Measurements from ENCODE around the gene SPTBN1.
A peak's percentile ranks its signal among the peaks of the same experiment; 100 is the strongest.

The SPTBN1 gene

GRCh38 chr2:54657664-54658083, 201.5 kb downstream of the SPTBN1 start:
- ATAC-seq = peak; percentile 84
- TF ChIP-seq, protein P1, sequence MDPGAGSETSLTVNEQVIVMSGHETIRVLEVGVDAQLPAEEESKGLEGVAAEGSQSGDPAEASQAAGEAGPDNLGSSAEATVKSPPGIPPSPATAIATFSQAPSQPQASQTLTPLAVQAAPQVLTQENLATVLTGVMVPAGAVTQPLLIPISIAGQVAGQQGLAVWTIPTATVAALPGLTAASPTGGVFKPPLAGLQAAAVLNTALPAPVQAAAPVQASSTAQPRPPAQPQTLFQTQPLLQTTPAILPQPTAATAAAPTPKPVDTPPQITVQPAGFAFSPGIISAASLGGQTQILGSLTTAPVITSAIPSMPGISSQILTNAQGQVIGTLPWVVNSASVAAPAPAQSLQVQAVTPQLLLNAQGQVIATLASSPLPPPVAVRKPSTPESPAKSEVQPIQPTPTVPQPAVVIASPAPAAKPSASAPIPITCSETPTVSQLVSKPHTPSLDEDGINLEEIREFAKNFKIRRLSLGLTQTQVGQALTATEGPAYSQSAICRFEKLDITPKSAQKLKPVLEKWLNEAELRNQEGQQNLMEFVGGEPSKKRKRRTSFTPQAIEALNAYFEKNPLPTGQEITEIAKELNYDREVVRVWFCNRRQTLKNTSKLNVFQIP (CRISPR knock-in tag; IDR thresholded peaks at IDR 0.05; ENCODE audit: borderline replicate concordance, low read depth) = no peak
- TF ChIP-seq ZC3H10 (CRISPR knock-in tag; IDR thresholded peaks at IDR 0.05) (no peak), ZFP30 (CRISPR knock-in tag; IDR thresholded peaks at IDR 0.05) (no peak), CSRNP3 (CRISPR knock-in tag; IDR thresholded peaks at IDR 0.05) (no peak), ISL1 (CRISPR knock-in tag; IDR thresholded peaks at IDR 0.05) (no peak), OSR1 (CRISPR knock-in tag; IDR thresholded peaks at IDR 0.05) (no peak), ZNF8 (CRISPR knock-in tag; IDR thresholded peaks at IDR 0.05) (no peak), ZFP3 (CRISPR knock-in tag; IDR thresholded peaks at IDR 0.05) (no peak), ARNTL (CRISPR knock-in tag; IDR thresholded peaks at IDR 0.05; ENCODE audit: borderline replicate concordance, low read depth) (no peak), ZNF70 (CRISPR knock-in tag; IDR thresholded peaks at IDR 0.05) (no peak), PPARA (CRISPR knock-in tag; IDR thresholded peaks at IDR 0.05; ENCODE audit: borderline replicate concordance) (no peak), ESRRG (CRISPR knock-in tag; IDR thresholded peaks at IDR 0.05) (no peak), BACH2 (CRISPR knock-in tag; IDR thresholded peaks at IDR 0.05; ENCODE audit: borderline replicate concordance) (no peak), GLIS3 (CRISPR knock-in tag; IDR thresholded peaks at IDR 0.05) (no peak), CSDC2 (CRISPR knock-in tag; IDR thresholded peaks at IDR 0.05) (no peak), SNAI2 (CRISPR knock-in tag; IDR thresholded peaks at IDR 0.05) (no peak)
- TF ChIP-seq, protein P2, sequence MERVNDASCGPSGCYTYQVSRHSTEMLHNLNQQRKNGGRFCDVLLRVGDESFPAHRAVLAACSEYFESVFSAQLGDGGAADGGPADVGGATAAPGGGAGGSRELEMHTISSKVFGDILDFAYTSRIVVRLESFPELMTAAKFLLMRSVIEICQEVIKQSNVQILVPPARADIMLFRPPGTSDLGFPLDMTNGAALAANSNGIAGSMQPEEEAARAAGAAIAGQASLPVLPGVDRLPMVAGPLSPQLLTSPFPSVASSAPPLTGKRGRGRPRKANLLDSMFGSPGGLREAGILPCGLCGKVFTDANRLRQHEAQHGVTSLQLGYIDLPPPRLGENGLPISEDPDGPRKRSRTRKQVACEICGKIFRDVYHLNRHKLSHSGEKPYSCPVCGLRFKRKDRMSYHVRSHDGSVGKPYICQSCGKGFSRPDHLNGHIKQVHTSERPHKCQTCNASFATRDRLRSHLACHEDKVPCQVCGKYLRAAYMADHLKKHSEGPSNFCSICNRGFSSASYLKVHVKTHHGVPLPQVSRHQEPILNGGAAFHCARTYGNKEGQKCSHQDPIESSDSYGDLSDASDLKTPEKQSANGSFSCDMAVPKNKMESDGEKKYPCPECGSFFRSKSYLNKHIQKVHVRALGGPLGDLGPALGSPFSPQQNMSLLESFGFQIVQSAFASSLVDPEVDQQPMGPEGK (CRISPR knock-in tag; IDR thresholded peaks at IDR 0.05; ENCODE audit: borderline replicate concordance) = no peak

DNA sequence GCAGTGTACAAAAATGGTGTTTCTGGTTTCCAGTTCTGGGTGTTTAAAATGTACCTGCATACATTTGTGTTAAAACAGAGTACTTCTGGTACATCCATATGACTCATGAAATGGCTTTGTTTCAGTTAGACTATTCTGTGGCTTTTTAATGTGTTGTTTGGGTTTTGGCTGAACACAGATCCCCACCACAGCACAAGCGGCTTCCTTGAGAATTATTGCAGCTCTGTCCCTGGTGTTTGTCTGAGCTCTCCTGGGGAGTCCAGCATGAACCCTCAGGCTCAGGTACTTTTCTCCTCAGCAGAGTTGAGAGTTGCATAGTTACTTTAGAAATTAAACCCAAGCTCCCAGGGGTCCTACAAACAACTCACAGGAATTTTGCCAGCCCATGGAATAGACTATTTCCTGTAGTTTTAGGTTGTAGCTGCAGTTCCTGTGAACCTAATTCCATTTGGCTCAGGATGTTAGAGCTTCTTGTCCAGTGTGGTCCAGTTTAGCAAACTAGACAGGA, 202.5 kb downstream of the SPTBN1 start:
- no peak for ATAC-seq
- no peak for TF ChIP-seq ZNF565 (CRISPR knock-in tag; conservative IDR thresholded peaks at IDR 0.05; ENCODE audit: low read depth)
- TF ChIP-seq GLIS3 (CRISPR knock-in tag; IDR thresholded peaks at IDR 0.05) = no peak
- TF ChIP-seq SNAI2 (CRISPR knock-in tag; IDR thresholded peaks at IDR 0.05) = no peak
- no peak for TF ChIP-seq BACH2 (CRISPR knock-in tag; IDR thresholded peaks at IDR 0.05; ENCODE audit: borderline replicate concordance)
- TF ChIP-seq ZC3H10 (CRISPR knock-in tag; IDR thresholded peaks at IDR 0.05) = no peak
- no peak for TF ChIP-seq TOX (CRISPR knock-in tag; IDR thresholded peaks at IDR 0.05; ENCODE audit: borderline replicate concordance)
- TF ChIP-seq, protein P1 (CRISPR knock-in tag; IDR thresholded peaks at IDR 0.05; ENCODE audit: borderline replicate concordance, low read depth) = no peak

- no peak for ATAC-seq
- TF ChIP-seq, protein P1 (CRISPR knock-in tag; IDR thresholded peaks at IDR 0.05; ENCODE audit: borderline replicate concordance, low read depth) = no peak
- TF ChIP-seq ZNF70 (CRISPR knock-in tag; IDR thresholded peaks at IDR 0.05) = no peak
- TF ChIP-seq TCF4 (CRISPR knock-in tag; IDR thresholded peaks at IDR 0.05; ENCODE audit: borderline replicate concordance) = no peak
- no peak for TF ChIP-seq BACH2 (CRISPR knock-in tag; IDR thresholded peaks at IDR 0.05; ENCODE audit: borderline replicate concordance)
- no peak for TF ChIP-seq TOX (CRISPR knock-in tag; IDR thresholded peaks at IDR 0.05; ENCODE audit: borderline replicate concordance)
- TF ChIP-seq, protein P2 (CRISPR knock-in tag; IDR thresholded peaks at IDR 0.05; ENCODE audit: borderline replicate concordance) = no peak
- no peak for TF ChIP-seq RARB (CRISPR knock-in tag; IDR thresholded peaks at IDR 0.05)
- no peak for TF ChIP-seq ZFP3 (CRISPR knock-in tag; IDR thresholded peaks at IDR 0.05)
- TF ChIP-seq ZNF565 (CRISPR knock-in tag; conservative IDR thresholded peaks at IDR 0.05; ENCODE audit: low read depth) = no peak
- TF ChIP-seq ZC3H10 (CRISPR knock-in tag; IDR thresholded peaks at IDR 0.05) = no peak
- no peak for TF ChIP-seq ARNTL (CRISPR knock-in tag; IDR thresholded peaks at IDR 0.05; ENCODE audit: borderline replicate concordance, low read depth)
Measured at GRCh38 chr2:54659527-54659926, 203.4 kb downstream of the SPTBN1 start.
